AG04449 (cell line): ENCODE measurements around the gene SEPTIN10.

Source experiments
- CTCF ChIA-PET: fragments of 350-600 bp; formaldehyde crosslinking; extraction: SDS; loops from one replicate; lab custom pipeline; 2021; ENCODE audit warnings: antibody characterized with exemption; lab: Yijun Ruan, JAX
- POLR2A ChIA-PET: fragments of 400-600, 350-600 bp; formaldehyde crosslinking; extraction: SDS; loops from one replicate; lab custom pipeline; 2020; ENCODE audit warnings: antibody characterized with exemption, inconsistent platforms; lab: Yijun Ruan, JAX
- DNase-seq: peaks from one replicate; pipeline ENCODE4 v3.0.0-alpha.2; 2010; ENCODE audit warnings: low read depth, low spot score
- H3K4me3 ChIP-seq: 2 replicates; pipeline ENCODE4 v1.5.1; 2011; ENCODE audit warnings: low read depth, mild to moderate bottlenecking, control low read depth, low read length
- TF ChIP-seq, protein P1 (sequence below): IDR thresholded peaks from one replicate; pipeline ENCODE4 v1.5.1; 2011; ENCODE audit warnings: mild to moderate bottlenecking, moderate library complexity, low read length, control low read depth, inconsistent platforms; ENCODE audit not compliant: insufficient read depth; ENCODE audit errors: missing control alignments

The SEPTIN10 gene

DNA sequence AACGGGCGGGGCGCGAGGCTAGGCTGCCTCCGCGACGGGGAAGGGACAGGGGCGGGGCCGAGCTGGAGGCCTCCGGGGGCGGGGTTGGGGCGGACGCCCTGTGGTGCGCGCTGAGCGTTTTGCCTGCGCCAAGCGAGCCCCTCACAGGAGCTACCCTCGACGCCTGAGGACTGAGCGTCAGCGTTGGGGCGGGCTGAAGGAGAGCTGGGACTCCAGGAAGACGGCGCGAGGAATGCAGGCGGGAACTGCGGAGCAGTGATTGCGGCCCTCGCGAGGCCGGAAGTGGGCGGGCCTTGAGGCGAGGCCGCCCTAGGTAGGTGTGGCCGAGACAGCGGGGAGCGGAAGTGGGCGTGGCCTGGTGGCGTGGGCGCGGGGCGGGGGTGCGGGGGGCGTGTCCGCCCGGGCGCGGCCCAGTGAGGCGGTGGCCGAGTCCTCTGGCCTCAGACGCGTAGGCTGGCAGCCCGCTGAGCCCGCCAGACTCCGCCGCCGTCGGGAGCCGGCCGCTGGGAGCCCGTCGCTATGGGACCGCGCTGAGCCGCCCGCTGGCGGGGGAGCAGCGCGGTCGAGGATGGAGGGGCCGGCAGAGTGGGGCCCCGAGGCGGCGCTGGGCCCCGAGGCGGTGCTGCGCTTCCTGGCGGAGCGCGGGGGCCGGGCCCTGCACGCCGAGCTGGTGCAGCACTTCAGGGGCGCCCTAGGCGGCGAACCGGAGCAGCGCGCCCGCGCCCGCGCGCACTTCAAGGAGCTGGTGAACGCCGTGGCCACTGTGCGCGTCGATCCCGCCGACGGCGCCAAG is at the start of gene SEPTIN10, which contains the start of gene SOWAHC:
Gene SEPTIN10 (minus strand): TSS at position 45 of the 793 bp plus-strand sequence. CDS start 139 bp downstream, outside the sequence.
Gene SOWAHC (plus strand): TSS at position 443 of the 793 bp plus-strand sequence. CDS start 126 bp downstream, at position 569.
- ChIA-PET CTCF (interaction anchor here (0.9 to 1.6 kb wide), 6 partner anchors 9 to 122 kb away, joined by 3 to 4 read pairs (median 3); no protein-coding TSS in a partner anchor), POLR2A (interaction anchor here (0.5 to 1.2 kb wide), 9 partner anchors 9 to 276 kb away, joined by 3 to 4 read pairs (median 3); no protein-coding TSS in a partner anchor)
- H3K4me3 ChIP-seq: peak within 1 kb of the TSS; percentile 74
- peak; percentile 95 for DNase-seq
- TF ChIP-seq, protein P1, sequence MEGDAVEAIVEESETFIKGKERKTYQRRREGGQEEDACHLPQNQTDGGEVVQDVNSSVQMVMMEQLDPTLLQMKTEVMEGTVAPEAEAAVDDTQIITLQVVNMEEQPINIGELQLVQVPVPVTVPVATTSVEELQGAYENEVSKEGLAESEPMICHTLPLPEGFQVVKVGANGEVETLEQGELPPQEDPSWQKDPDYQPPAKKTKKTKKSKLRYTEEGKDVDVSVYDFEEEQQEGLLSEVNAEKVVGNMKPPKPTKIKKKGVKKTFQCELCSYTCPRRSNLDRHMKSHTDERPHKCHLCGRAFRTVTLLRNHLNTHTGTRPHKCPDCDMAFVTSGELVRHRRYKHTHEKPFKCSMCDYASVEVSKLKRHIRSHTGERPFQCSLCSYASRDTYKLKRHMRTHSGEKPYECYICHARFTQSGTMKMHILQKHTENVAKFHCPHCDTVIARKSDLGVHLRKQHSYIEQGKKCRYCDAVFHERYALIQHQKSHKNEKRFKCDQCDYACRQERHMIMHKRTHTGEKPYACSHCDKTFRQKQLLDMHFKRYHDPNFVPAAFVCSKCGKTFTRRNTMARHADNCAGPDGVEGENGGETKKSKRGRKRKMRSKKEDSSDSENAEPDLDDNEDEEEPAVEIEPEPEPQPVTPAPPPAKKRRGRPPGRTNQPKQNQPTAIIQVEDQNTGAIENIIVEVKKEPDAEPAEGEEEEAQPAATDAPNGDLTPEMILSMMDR: no peak

DNA sequence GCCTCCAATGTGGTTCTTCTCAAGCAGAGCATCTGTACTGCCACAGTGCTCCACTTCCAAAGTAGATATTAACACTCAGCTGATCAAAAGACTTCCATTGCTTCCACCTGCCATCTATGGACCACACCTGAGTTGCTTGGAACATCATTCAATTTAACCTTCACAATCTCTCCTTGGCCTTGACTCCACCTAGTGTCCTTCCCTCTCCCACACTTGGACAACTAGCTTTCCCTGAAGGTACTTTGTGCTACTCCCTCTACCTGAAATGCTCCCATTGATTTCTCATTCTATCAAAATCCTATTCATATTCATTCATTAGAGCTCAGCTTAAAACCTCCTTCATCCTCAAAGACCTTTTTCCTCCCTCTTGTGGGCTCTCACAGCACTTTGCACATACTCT is 49.1 kb upstream of the SEPTIN10 start:
- POLR2A ChIA-PET: no interaction called here
- TF ChIP-seq, protein P1: no peak
- H3K4me3 ChIP-seq: no peak overlapping the region
- no peak for DNase-seq
- CTCF ChIA-PET: interaction anchor here (0.8 to 1.9 kb wide), 3 partner anchors 10 to 117 kb away, joined by 3 to 8 read pairs (median 3); no protein-coding TSS in a partner anchor

DNA sequence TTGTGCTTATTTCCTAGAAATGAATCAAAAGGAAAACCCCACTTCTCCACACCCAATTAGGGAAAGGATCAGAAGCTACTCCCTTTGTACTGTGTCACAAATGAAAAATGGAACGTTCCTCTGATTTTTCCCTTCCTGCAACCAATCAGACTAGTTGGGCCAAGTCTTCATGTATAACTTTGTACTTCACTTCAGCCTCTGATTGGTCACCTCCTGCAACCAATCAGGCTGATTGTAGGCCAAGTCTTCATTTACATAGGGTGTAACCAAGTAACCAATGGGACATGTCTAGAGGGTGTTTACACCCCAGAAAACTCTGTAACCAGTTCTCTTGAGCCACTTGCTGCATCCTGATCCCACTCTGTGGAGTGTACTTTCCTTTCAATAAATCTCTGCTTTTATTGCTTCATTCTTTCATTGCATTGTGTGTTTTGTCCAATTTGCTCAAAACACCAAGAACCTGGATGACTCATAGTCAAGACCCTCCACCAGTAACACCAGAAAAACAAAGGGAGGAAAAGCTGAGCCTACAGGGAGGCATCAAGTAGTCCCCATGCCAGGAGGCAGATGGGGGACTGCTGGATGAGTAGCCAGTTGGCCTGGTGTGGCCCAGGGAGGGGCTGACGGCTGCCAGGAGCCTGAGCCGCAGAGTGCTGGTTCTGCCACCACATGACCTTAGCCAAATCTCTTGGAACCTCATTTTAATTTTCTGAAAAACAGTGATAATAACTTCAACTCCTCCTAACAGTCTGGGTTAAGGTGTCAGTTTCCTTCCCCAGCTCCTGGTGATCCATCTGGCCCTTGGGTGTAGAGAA is 46.5 kb upstream of the SEPTIN10 start:
- CTCF ChIA-PET: interaction anchor here (1.2 to 2.2 kb wide), 2 partner anchors 114 to 115 kb away, joined by 5 to 6 read pairs; no protein-coding TSS in a partner anchor
- POLR2A ChIA-PET: no interaction called here
- no peak overlapping the region for H3K4me3 ChIP-seq
- no peak for DNase-seq
- TF ChIP-seq, protein P1: no peak

DNA sequence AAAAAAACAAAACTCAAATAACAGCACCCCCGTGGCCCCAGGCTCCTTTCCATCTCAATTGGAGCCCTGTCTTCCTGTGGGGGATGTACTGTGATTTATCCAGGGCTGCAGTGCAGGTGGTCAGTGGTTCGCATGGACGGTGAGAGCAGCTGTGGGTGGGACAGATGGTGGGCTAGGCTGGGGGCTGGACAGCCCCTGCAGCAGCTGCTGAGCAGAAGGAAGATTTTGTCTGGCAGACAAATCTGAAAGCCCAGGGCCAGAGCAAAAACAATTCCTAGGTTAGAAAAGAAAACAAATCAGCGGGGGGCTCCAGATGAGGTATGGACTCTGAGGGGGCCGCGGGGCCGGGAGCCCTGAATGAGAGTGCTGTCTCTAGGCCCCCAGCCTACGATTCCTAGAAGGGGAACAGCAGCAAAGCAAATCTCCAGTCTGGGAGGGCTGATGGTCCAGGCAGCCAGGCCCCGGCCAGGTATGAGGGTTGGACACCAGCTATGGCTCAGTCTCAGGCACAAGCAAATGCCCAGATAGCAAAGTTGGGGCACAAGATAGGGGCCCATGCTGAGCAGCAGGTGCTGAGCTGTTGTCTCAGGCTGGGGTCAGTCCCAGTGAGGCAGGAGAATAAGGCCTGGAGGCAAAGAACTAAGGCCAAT is 45.8 kb upstream of the SEPTIN10 start:
- no peak for DNase-seq
- H3K4me3 ChIP-seq: no peak overlapping the region
- ChIA-PET POLR2A (no interaction called here), CTCF (no interaction called here)
- TF ChIP-seq, protein P1: no peak

DNA sequence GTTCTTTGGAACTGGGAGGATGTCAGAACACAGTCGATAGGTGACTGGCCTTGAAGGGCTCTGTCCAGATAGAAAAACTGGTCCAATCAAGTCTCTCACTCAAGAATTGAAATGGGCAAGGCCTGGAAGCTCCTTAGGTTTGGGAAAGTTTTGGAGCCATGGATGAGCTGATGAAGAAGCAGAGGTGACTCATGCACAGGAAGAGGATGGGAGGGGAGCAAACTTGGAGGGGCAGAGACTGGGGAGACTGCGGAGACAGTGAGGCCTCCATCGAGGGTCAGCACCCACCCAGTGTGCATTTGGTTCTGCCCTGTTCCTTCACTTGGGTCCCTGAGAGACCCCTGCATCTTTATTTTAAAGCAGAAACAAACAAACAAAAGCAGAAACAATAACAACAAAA is 41.5 kb upstream of the SEPTIN10 start:
- TF ChIP-seq, protein P1: no peak
- CTCF ChIA-PET: no interaction called here
- no peak overlapping the region for H3K4me3 ChIP-seq
- no peak for DNase-seq
- POLR2A ChIA-PET: no interaction called here
